Raji (cell line): Measurements from ENCODE around the gene MCM3AP.

ENCODE experiments used
- POLR2A ChIP-seq: IDR thresholded peaks from 2 replicates; pipeline ENCODE4 v1.6.1; 2011; ENCODE audit warnings: low read depth, low read length, control low read depth; ENCODE audit not compliant: insufficient read depth

MCM3AP gene

DNA sequence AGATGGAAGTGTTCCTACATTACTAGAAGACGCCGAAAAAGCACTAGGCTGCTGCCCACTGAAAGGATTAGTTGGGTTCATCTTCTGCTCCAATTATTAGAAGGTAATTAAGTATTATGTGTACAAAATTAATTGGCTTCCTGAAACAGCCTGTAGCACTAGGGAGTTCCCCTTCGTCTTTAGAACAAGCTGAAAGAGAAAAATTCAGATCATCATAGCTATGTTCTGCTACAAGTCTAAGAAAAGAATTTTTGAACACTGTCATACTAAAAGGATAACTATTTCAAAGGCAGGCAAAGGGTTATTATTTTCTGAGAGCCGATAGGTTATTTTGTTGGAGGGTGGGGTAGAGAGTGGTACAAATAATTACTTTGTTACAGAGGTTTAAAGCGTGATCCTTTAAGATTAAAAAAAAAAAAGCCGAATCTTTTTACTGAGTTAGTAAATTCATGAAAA is at the start of gene MCM3AP:
TSS of gene MCM3AP (minus strand) at position 406 of the 456 bp plus-strand sequence. CDS start at position 81, 325 bp downstream.
- no peak for TF ChIP-seq POLR2A

DNA sequence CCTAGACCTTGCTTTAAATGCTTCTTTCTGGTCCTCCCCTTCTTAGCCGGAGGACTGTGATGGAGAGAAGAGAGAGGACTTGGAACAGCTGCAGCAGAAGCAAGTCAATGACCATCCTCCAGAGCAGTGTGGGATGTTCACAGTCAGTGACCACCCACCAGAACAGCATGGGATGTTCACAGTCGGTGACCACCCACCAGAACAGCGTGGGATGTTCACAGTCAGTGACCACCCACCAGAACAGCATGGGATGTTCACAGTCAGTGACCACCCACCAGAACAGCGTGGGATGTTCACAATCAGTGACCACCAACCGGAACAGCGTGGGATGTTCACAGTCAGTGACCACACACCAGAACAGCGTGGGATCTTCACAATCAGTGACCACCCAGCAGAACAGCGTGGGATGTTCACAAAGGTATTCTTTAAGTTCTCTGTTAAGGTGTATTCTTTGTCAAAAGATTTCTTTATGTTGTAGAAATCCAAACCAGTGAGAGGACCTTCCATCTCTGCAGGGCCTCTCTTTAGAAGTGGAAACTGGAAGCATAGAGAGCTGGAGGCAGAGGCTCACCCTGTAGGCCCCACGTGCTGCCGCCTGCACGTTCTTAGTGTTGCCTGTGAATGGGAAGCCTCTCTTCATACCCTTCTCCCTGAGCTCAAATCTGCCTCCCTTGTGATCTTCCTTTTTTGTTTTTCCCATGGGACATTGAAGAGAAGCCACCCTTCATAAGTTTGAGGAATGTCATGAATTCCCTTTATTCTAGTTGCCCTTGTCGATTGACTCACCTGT is 49.1 kb upstream of the MCM3AP start:
- no peak for TF ChIP-seq POLR2A

DNA sequence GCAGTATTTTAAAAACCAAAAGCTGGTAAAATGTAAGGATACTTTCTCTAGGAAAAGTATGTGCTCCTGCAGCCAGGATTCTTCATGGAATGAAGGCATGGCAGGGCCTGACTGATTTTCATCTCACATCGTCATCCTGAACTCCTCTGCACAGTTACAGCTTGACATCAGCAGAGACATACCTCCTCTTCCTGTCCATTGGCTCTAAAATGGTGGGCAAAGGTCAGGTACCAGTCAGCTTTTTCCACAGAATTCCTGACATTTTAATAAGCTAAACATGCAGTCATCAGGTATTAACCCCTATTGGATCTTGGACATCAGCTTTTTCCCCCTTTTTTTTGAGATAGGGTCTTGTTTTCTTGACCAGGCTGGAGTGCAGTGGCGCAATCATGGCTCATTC is 44.4 kb upstream of the MCM3AP start:
- no peak for TF ChIP-seq POLR2A

DNA sequence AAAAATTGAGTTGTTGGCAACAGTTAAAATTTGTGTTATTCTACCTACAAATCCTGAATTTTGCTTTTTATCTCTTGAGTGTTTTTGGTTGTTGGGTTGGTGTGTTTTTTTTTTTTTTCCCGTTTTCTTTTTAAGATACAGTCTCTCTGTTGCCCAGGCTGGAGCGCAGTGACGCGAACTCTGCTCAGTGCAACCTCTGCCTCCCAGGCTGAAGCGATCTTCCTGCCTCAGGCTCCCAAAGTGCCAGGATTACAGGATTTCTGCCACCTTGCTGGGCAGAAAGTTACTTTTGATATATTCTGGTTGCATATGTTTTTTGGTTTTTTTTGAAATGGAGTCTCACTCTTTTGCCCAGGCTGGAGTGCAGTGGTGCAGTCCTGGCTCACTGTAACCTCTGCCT is 42.7 kb upstream of the MCM3AP start:
- no peak for TF ChIP-seq POLR2A

DNA sequence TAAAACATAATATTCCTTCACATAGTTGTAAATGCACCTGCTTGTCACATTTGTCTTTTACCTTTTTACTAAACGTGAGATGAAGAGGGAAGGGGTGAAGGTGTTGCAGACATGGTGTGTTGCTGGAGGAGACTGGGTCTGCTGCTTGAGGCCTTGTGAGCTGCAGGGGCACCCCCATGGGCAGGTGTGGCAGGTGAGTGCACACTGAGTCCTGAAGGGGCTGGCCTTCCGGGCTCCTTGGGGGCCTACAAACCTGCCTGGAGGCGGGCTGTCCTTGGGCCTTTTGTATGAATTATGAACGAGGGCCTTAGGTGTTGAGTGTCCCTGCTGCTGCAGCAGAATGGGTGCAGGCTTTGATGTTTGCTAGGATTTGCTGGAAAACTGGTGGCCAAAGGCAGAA is 42.3 kb upstream of the MCM3AP start:
- TF ChIP-seq POLR2A = no peak

DNA sequence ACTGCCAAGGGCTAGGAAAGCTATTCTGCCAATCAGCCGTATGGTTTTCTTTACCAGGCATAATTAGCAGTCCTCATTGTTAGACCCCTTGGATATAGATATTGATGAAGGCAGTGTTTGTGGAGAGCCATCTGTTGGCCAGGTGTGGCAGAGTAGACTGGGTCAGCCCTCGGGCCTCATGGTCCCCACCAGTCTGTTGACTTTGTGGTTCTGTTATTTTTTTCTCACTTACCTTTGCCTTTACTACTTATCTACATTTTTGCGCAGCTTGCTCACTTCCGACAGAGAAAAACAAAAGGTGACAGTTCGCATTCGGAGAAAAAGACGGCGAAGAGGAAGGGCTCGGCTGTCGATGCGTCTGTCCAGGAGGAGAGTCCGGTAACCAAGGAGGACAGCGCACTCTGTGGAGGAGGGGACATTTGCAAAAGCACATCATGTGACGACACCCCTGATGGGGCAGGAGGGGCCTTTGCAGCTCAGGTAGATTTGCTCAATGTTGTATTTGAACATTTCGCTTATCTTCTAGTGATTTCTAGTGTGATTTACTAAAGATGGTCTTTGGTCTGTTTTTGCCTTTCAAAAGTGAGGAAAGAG is 40.8 kb upstream of the MCM3AP start:
- no peak for TF ChIP-seq POLR2A

DNA sequence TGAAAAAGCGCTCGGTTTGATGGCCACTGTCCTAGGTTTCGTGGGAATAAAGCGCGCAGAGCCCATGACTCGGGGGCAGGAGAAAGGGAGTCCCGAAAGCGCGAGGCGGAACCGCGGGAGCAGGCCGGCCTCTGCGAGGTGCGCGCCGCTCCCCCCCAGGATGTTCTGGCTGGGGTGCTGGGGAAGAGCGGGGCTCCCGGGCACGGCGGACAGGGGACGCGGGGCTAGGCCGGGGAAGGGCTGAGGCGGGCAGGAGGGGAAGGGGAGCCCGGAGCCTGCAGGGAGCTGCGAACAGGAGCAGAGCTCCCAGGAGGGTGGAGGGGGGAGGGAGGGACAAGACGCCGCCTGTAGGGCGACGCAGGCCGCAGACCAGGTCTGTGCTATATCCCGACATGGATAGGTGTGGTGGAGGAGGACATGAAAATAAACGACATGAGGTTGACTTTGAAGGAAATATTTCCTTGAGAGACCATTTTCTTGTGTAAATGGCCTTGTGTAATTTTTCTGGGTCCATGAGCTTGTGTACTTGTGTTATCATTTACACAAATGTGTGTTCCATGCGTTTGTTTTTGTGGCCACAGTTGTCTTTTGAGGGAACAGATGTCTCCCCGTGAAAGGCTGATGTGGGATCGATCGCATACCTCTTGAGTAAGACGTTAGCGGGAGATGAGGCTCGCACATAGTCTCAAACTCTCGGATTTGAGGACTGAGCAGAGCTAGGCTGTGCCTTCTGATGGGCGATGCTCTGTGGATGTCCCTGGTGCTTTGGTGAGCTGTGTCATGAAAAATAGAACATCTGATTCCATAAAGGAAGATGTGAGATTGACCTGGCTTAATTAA is 39.9 kb upstream of the MCM3AP start:
- peak; percentile 36 for TF ChIP-seq POLR2A

DNA sequence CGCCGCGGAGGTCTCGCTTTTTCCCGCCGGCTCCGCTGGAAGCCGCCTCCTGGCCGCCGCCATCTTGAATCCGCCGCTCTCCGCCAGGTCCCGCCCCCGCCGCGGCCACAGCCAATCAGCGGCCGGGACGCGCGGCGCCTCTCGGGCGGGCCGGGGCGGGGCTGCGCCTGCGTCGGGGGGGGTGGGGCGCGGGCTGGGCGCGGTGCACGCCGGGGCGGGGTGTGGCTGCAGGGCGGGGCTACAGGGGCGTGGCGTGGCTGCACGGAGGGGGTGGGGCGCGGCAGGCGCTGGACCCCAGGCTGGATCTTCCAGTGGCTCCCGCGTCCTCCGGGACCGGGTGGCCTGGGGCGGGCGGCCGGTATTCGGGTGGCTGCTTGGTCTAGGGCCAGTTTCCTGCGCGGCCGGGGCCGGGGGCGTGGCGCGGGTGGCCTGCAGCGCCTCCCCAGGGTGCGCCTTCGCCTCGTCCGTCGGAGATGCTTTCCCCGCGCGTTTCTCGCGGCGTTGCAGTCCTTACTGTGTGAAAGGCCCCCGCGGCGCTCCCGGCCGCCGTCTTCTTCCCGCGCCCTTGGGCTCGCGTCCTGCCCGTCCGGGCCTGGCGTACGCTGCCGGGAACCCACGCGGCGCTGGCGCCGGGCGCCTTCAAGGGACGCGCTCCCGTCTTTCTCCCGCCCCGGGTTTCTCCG is 39.1 kb upstream of the MCM3AP start:
- TF ChIP-seq POLR2A = peak; percentile 43; the same call in 1 of the 2 replicates

DNA sequence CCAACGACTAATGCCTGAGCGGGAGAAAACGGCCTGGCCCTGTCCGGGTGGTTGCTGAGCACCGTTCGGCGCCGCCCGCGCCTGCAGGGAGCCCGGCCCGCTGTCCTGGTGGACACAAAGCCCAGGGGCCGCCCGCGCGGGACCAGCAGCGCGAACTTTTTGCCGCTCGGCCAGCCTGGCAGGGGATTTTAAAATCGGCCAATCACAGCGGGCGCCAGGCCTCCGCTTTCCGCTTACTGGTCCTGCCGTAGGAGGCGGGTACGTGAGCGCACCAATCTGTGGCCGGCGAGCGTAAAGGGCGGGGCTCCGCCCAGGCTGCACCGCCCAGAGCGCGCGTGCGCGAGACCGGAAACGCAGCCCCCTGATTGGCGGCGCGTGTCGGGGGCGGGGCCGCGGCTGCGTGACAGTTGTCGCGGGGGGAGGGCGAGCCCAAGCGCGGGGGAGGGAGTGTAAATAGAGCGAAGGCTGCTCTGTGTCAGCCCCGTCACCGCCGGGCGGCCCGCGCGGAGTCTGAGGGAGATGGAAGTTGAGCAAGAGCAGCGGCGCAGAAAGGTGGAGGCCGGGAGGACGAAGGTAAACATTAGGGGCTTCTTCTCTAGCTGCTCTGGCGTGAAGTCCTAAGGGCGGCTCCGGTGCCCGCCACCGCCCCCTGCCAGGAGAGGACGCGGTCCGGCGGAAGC is 38.4 kb upstream of the MCM3AP start, which contains the start of the genes C21orf58 and PCNT:
TSS of gene C21orf58 (minus strand) at position 161 of the 680 bp plus-strand sequence. CDS start 1,132 bp downstream, outside the sequence.
TSS of gene PCNT (plus strand) at position 447 of the 680 bp plus-strand sequence. CDS start at position 520, 73 bp downstream.
- TF ChIP-seq POLR2A = peak; percentile 71

DNA sequence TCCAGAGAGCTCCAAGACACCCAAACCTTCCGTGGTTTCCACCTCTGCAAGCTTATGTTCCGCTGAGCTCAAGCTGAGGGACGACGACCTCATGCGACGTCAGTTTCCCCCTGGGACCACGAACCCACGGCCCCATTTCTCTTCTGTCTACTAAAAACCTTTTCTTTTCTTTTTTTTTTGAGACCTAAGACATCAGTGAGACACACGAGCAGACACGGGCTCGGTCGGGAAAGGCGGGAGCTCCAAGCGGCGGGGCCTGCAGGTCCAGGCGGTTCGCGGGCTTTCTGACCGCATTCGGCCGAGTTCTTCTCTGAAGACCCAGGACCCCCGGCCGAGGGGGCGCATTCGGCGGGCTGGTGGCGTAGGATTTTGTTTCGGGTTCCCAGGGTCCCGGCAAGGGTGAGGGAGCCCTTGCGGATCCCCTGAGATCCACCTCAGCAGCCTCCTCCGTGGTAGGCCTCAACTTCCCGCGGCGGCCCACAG is 37.9 kb upstream of the MCM3AP start:
- no peak for TF ChIP-seq POLR2A

DNA sequence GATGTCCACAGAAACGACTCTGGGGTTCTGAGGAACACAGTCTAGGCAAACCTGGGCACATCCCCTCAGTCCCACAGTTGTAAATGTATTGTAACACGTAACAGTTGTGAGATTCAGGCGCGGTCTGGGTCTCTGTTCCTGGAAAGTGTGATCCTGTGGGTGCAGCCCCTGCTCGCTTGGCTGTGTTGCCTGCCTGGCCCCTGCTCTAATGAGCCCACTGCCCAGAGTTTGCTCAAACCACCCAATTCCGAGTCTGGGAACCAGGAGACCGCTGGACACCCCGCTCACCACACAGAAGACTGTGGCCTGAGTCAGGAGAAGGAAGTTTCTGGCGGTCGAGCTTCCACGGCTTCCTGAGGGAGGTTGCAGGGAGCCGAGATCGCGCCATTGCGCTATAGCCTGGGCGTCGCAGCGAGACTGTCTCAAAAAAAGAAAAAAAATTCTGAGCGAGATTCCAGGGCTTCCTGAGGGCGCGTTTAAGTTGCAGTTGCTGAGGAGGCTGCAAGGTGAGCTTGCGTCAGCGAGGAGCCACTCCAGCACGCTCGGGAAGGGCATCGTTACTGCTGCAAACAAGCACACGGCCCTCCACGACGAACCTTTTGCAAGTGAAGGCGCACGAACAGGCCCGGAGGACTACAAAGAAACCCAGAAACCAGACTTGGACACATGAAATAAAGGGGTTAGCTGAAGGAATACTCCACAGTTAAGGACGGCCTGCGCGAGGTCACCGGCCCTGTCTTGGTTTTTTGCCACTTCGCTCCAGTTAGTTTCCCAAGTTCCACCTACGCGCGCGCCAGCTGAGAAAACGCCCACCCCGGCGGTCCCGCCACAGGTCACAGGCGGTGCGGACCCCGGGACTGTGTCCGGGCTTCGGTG is 37.2 kb upstream of the MCM3AP start:
- TF ChIP-seq POLR2A = no peak

DNA sequence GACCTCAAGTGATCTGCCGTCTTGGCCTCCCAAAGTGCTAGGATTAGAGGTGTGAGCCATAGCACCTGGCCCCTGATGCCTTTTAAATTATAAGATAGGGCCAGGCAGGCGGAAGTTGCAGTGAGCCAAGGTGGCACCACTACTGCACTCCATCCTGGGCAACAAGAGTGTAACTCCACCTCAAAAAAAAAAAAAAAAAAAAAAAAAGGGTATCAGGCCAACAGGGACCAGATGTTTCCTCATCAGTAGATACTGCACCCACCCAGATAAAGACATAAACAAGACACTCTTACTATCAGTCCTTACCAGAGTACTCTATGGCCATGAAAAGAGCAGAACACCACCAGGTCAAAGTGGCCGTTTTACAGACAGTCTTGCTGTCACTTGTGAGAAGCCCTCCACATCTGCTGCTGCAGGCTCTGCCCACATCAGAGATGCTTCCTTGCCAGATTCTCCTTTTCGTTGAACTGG is 35.0 kb upstream of the MCM3AP start:
- peak; percentile 32; the same call in 1 of the 2 replicates for TF ChIP-seq POLR2A

DNA sequence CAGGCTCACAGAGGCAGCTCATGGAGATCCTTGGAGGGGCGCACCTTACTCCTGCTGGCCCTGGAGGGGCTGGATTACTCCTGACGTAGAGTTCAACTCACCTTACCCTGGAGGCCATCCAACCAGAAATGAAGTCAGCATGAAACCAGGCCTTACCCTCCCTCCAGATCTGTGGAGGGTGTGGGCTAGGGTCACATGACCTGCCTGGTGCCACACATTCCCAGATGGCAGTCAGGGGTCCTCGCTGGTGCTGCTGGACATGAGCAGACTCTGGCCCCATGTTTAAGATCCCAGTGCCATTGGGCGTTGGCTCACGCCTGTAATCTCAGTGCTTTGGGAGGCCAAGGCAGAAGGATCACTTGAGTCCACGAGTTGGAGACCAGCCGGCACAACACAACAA is 33.8 kb upstream of the MCM3AP start:
- 0 out of 2 replicates have a peak, but pooled peaks have one; percentile 25 for TF ChIP-seq POLR2A

DNA sequence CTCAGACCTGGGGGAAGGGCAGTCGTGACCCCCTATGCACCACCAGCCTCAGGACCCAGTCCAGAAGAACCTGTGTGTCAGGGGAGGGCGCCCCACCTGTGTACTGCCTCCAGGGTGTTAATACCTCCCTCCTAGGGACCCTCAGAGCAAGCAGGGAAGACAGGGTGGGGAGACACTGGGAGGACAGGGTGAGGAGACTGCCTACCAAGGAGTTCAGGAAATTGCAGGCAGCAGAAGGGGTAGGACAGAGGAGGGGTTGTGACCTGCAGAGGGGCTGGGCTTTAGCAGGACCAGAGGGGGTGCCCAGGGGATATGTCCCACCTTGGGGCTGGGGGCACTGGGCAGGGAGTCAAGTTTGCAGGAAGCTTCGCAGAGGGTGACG is 33.0 kb upstream of the MCM3AP start:
- TF ChIP-seq POLR2A = peak; percentile 23; the same call in 1 of the 2 replicates
